PC-9 (cell line): ENCODE measurements around the gene OBSL1. TPM values are rescaled to one million over a fixed set of nuclear protein-coding genes. Genes with fewer than 3 reads are reported as not detected.

Source experiments
- BruUV-seq: library from RNA; stranded (reverse); fragments of 400-500 nt; replicated peaks from 2 replicates; lab custom pipeline; 2021; lab: Mats Ljungman, UMichigan
- CTCF ChIA-PET: fragments of 300-600 bp; sonication (Branson Sonifier 250); formaldehyde crosslinking; loops from one replicate; lab custom pipeline; 2022; ENCODE audit warnings: antibody characterized with exemption; lab: Charles Lee
- POLR2A ChIA-PET: fragments of 300-600 bp; sonication (Branson Sonifier 250); formaldehyde crosslinking; loops from one replicate; lab custom pipeline; 2022; ENCODE audit warnings: antibody characterized with exemption; ENCODE audit not compliant: unreplicated experiment; lab: Charles Lee
- DNase-seq, 2 experiments: peaks; one replicate each; pipeline versions ENCODE4 v3.0.0 to v3.0.0-alpha.2; 2015 to 2022; ENCODE audit warnings: mixed read lengths in 1 of 2
- H2AFZ ChIP-seq: fragments of 200-600 bp; sonication (generic); 2 replicates; pipeline ENCODE4 v1.8.1; 2017; ENCODE audit warnings: antibody characterized with exemption
- H3F3A ChIP-seq: fragments of 200-600 bp; sonication (generic); 2 replicates; pipeline ENCODE4 v1.8.1; 2017; ENCODE audit warnings: antibody characterized with exemption, mild to moderate bottlenecking, low read depth; ENCODE audit not compliant: insufficient read depth
- H3K27ac ChIP-seq: fragments of 200-600 bp; sonication (generic); 2 replicates; pipeline ENCODE4 v1.6.1; 2016; ENCODE audit warnings: mixed run types
- H3K27me3 ChIP-seq: fragments of 200-600 bp; sonication (generic); 2 replicates; pipeline ENCODE4 v1.6.1; 2016; ENCODE audit warnings: low read depth, mixed run types; ENCODE audit not compliant: insufficient read depth
- H3K36me3 ChIP-seq: fragments of 200-600 bp; sonication (generic); 2 replicates; pipeline ENCODE4 v1.6.1; 2016; ENCODE audit warnings: low read depth, mixed run types
- H3K4me1 ChIP-seq: fragments of 200-600 bp; sonication (generic); replicated peaks from 2 replicates; pipeline ENCODE4 v1.6.1; 2016; ENCODE audit warnings: mixed run types; ENCODE audit not compliant: insufficient read depth
- H3K4me2 ChIP-seq: fragments of 200-600 bp; sonication (generic); 2 replicates; pipeline ENCODE4 v1.6.1; 2017; ENCODE audit warnings: mixed run types
- H3K4me3 ChIP-seq: fragments of 200-600 bp; sonication (generic); 2 replicates; pipeline ENCODE4 v1.6.1; 2016; ENCODE audit warnings: mixed run types
- H3K79me2 ChIP-seq: fragments of 200-600 bp; sonication (generic); 2 replicates; pipeline ENCODE4 v1.6.1; 2017; ENCODE audit warnings: low read depth, mixed run types
- H3K9me2 ChIP-seq: fragments of 200-600 bp; sonication (generic); 2 replicates; pipeline ENCODE4 v1.8.1; 2017; ENCODE audit warnings: mild to moderate bottlenecking; ENCODE audit not compliant: insufficient read depth
- H3K9me3 ChIP-seq: fragments of 200-600 bp; sonication (generic); 2 replicates; pipeline ENCODE4 v1.8.1; 2016; ENCODE audit warnings: low read depth; ENCODE audit not compliant: insufficient read depth
- H4K20me1 ChIP-seq: fragments of 200-600 bp; sonication (generic); 2 replicates; pipeline ENCODE4 v1.8.1; 2017; ENCODE audit not compliant: insufficient read depth
- EZH2 ChIP-seq: fragments of 200-600 bp; sonication (generic); IDR thresholded peaks from 2 replicates; pipeline ENCODE4 v1.8.0; 2017; ENCODE audit warnings: antibody characterized with exemption, low read depth
- intact Hi-C: fragments of 100-400 bp; cut with micrococcal nuclease; formaldehyde crosslinking; loops from one replicate; pipeline ENCODE4 v1.10.0; 2022; ENCODE audit not compliant: unreplicated experiment
- total RNA-seq: library from RNA; stranded (reverse); gene quantifications from 2 replicates; pipeline ENCODE4 v1.2.3, GENCODE V29; 2021
- TF ChIP-seq, protein P1 (sequence below): fragments of 200-600 bp; sonication (generic); conservative IDR thresholded peaks from 2 replicates; pipeline ENCODE4 v1.6.1; 2017; ENCODE audit warnings: mixed run types, antibody characterized with exemption, mild to moderate bottlenecking, moderate library complexity

Gene OBSL1
- total RNA-seq, 1 experiment from 2014 or later: 110 TPM

DNA sequence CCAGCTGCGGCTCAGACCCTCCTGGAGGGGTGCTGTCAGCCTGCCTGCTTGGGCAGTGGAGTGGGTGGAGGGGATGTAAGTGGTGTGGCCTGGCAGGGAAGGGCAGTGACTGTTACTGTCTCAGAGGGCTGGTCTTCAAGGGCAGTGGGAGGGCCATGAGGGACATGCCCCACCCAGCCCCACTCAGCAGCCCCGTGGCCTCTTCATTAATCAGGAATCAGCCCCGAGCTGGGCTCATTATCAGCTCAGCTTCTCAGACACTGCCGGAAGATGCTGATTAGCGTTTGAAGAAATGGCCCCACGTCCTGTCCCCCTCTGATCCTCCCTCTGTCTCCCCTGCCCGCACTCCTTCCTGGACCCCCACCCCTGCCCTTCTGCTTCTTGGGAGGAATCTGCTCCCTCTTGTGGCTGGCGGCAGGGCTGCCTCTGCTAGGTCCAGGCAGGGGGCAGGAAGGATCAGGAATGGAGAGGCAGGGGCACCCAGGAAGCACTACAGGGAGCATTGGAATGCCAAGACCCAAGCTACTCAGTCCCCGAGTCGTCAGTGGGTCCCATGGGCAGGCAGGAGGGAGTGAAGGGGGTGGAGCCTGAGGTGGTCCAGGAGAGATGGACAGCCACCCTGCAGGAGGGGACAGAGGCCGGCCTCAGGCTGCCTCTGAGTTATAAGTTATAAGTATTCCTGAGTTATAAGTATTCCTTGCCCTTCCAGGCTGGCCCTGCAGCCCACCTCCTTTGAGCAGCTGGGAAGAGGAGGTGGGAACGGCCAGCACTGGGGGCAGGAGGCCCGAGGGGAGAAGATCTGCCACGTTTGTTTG is 50.1 kb downstream of the OBSL1 start:
- no peak for TF ChIP-seq EZH2
- TF ChIP-seq, protein P1, sequence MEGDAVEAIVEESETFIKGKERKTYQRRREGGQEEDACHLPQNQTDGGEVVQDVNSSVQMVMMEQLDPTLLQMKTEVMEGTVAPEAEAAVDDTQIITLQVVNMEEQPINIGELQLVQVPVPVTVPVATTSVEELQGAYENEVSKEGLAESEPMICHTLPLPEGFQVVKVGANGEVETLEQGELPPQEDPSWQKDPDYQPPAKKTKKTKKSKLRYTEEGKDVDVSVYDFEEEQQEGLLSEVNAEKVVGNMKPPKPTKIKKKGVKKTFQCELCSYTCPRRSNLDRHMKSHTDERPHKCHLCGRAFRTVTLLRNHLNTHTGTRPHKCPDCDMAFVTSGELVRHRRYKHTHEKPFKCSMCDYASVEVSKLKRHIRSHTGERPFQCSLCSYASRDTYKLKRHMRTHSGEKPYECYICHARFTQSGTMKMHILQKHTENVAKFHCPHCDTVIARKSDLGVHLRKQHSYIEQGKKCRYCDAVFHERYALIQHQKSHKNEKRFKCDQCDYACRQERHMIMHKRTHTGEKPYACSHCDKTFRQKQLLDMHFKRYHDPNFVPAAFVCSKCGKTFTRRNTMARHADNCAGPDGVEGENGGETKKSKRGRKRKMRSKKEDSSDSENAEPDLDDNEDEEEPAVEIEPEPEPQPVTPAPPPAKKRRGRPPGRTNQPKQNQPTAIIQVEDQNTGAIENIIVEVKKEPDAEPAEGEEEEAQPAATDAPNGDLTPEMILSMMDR: peak; percentile 81
- ChIA-PET POLR2A (interaction anchor here (0.6 to 1.2 kb wide), 4 partner anchors 10 to 133 kb away, joined by 3 to 6 read pairs (median 4); no protein-coding TSS in a partner anchor), CTCF (interaction anchor here (0.5 to 1.5 kb wide), 11 partner anchors 11 to 119 kb away, joined by 3 to 9 read pairs (median 3); no protein-coding TSS in a partner anchor)
- BruUV-seq: no TSS peak
- no peaks in the 10 kb centered on the region for H4K20me1 ChIP-seq
- H3K27me3 ChIP-seq: peaks cover 24% of the 10 kb centered on the region
- H3K9me2 ChIP-seq: no peaks in the 10 kb centered on the region
- H3K36me3 ChIP-seq: no peaks in the 10 kb centered on the region
- peak overlapping the region; percentile 11; the same call in 1 of the 2 replicates for H3K4me3 ChIP-seq
- intact Hi-C loops: loop anchor here (1.0 to 5.0 kb wide), 2 partner anchors 23 to 64 kb away; partner anchors contain the start of gene GMPPA
- H3K27ac ChIP-seq: no peak overlapping the region
- peaks cover 15% of the 10 kb centered on the region for H3K4me1 ChIP-seq
- H3F3A ChIP-seq: peaks cover 6% of the 10 kb centered on the region; the same call in 1 of the 2 replicates
- peak overlapping the region; percentile 60 for H3K4me2 ChIP-seq
- H3K9me3 ChIP-seq: no peaks in the 10 kb centered on the region
- H2AFZ ChIP-seq: no peak overlapping the region
- H3K79me2 ChIP-seq: no peaks in the 10 kb centered on the region
- peak in 1 of 2 experiments; percentile 64 for DNase-seq

DNA sequence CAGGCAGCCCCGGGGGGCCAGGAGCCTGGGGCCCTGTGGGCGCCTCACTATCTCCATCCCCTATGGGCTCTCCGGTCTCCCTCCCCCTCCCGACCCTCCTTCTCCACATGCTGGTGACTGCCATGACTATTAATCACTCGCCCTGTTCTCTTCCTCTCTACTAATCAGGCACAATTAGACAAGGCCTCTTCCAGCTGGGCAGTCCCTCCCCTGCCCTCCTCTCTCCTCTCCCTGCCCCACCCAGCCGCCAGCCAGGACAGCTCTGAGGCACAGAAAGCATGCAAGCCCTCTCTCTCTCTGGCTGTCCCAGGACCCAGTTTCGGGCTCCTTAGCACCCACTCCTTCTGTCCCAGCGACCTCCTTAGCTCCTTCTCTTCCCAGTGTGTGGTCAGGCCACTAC is 51.3 kb downstream of the OBSL1 start:
- Histone ChIP-seq H3K79me2 (no peaks in the 10 kb centered on the region), H3K4me3 (no peak overlapping the region), H2AFZ (no peak overlapping the region), H3K9me3 (no peaks in the 10 kb centered on the region), H4K20me1 (no peaks in the 10 kb centered on the region), H3K4me2 (no peak overlapping the region), H3K36me3 (no peaks in the 10 kb centered on the region), H3K27me3 (peaks cover 36% of the 10 kb centered on the region), H3K9me2 (no peaks in the 10 kb centered on the region), H3K27ac (no peak overlapping the region), H3F3A (peaks cover 6% of the 10 kb centered on the region; the same call in 1 of the 2 replicates), H3K4me1 (peaks cover 15% of the 10 kb centered on the region)
- DNase-seq: no peak
- ChIA-PET CTCF (interaction anchor here (0.6 to 1.5 kb wide), 7 partner anchors 10 to 579 kb away, joined by 3 to 6 read pairs (median 4); partner anchors contain the start of gene GMPPA), POLR2A (interaction anchor here (0.6 to 0.7 kb wide), 3 partner anchors 23 to 77 kb away, joined by 3 to 6 read pairs (median 4); no protein-coding TSS in a partner anchor)
- no TSS peak for BruUV-seq
- TF ChIP-seq, protein P1: no peak
- no peak for TF ChIP-seq EZH2
- intact Hi-C loops: loop anchor here (5.0 kb wide), 1 partner anchor 63 kb away; no protein-coding TSS in a partner anchor

DNA sequence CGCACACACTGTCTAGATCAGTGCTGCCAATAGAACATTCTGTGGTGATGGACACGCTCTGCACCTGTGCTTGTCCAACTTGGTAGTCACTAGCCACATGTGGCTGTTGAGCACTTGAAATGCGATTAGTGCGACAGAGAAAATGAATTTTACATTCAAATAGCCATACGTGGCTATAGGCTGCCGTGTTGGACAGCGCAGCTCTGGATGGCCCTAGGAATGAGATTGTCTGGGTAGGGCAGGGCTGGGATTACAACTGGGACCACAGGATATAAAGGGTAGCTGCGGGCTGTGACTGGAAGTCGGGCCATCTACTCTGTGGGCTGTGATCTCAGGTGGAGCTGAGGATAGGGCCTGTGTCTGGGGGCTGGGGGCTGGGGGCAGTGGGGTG is 51.8 kb downstream of the OBSL1 start:
- no TSS peak for BruUV-seq
- no peaks in the 10 kb centered on the region for H3K9me2 ChIP-seq
- CTCF ChIA-PET: no interaction called here

More for the DNA sequence above, 51.8 kb downstream of the OBSL1 start:
- Histone ChIP-seq H3K79me2 (no peaks in the 10 kb centered on the region), H3K4me2 (no peak overlapping the region), H3K27ac (no peak overlapping the region), H3K36me3 (no peaks in the 10 kb centered on the region), H2AFZ (no peak overlapping the region), H3K4me1 (peaks cover 15% of the 10 kb centered on the region), H3K27me3 (peaks cover 39% of the 10 kb centered on the region), H3F3A (peaks cover 6% of the 10 kb centered on the region; the same call in 1 of the 2 replicates), H3K9me3 (no peaks in the 10 kb centered on the region), H4K20me1 (no peaks in the 10 kb centered on the region), H3K4me3 (no peak overlapping the region)
- no peak for DNase-seq
- intact Hi-C loops: no loop called here
- TF ChIP-seq, protein P1: no peak
- TF ChIP-seq EZH2: no peak
- POLR2A ChIA-PET: no interaction called here
